Esophagus squamous epithelium (tissue), 5 donors: ENCODE data around the gene UACA. TPM values are rescaled to one million over a fixed set of nuclear protein-coding genes. Genes with fewer than 3 reads are reported as not detected.
A peak's percentile ranks its signal among the peaks of the same experiment; 100 is the strongest.

Experiments
- DNase-seq: peaks from one replicate; lab custom pipeline; 2025; lab: John Stamatoyannopoulos, UW
- H3K27ac ChIP-seq, 4 donors: fragments of 200-600 bp; sonication (generic); one replicate each; pipeline ENCODE4 v1.5.1; 2016 to 2019; ENCODE audit warnings: mild to moderate bottlenecking in 1 of 4
- H3K27me3 ChIP-seq, 4 donors: fragments of 200-600 bp; sonication (generic); 1 replicate in 3 of 4; 2 replicates in 1 of 4; pipeline versions ENCODE4 v1.5.1 to v1.6.0; 2017 to 2021; ENCODE audit warnings: antibody characterized with exemption in 1 of 4
- H3K36me3 ChIP-seq, 3 donors: fragments of 200-600 bp; sonication (generic); one replicate each; pipeline ENCODE4 v1.5.1; 2016 to 2019
- H3K4me1 ChIP-seq, 3 donors: fragments of 200-600 bp; sonication (generic); one replicate each; pipeline ENCODE4 v1.5.1; 2017 to 2019
- H3K4me3 ChIP-seq, 4 donors: fragments of 200-600 bp; sonication (generic); 1 replicate in 3 of 4; 2 replicates in 1 of 4; pipeline ENCODE4 v1.5.1; 2016 to 2019; ENCODE audit warnings: mild to moderate bottlenecking in 2 of 4, moderate library complexity in 1 of 4
- H3K9me3 ChIP-seq, 3 donors: fragments of 200-600 bp; sonication (generic); one replicate each; pipeline ENCODE4 v1.5.1; 2016 to 2019
- POLR2A ChIP-seq, 4 donors: fragments of 450-650 bp; IDR thresholded peaks; one replicate each; pipeline ENCODE4 v1.6.1; 2017; ENCODE audit warnings: antibody characterized with exemption in 4 of 4, mild to moderate bottlenecking in 4 of 4, moderate library complexity in 3 of 4
- WGBS, 2 donors: methylation state at CpG; one replicate each; pipeline ENCODE4 v1.1.5; 2018; 5-methylcytosine and 5-hydroxymethylcytosine counted together
- intact Hi-C: fragments of 100-400 bp; cut with DNase I; formaldehyde crosslinking; loops from one replicate; pipeline ENCODE4 v1.15.0; 2022
- total RNA-seq, 4 donors: library from RNA; depleted of rRNA; stranded (reverse); fragments of >200 nt; gene quantifications; one replicate each; pipeline ENCODE4 v1.1.0, GENCODE V29; 2016
- TF ChIP-seq, protein P1 (sequence below), 6 experiments: fragments of 450-650 bp in 4 of 6; fragments of 200-600 bp in 2 of 6; sonication (generic) in 2 of 6; IDR thresholded peaks; one replicate each; pipeline ENCODE4 v1.5.1; 2016 to 2019; ENCODE audit warnings: antibody characterized with exemption in 6 of 6, mild to moderate bottlenecking in 4 of 6, moderate library complexity in 4 of 6
- donor health status: DM: yes; HTN: yes; CAD: no.

The UACA gene
- total RNA-seq, 4 donors from 2014 or later, result 18.3 to 55.3 (median 29.8) TPM

DNA sequence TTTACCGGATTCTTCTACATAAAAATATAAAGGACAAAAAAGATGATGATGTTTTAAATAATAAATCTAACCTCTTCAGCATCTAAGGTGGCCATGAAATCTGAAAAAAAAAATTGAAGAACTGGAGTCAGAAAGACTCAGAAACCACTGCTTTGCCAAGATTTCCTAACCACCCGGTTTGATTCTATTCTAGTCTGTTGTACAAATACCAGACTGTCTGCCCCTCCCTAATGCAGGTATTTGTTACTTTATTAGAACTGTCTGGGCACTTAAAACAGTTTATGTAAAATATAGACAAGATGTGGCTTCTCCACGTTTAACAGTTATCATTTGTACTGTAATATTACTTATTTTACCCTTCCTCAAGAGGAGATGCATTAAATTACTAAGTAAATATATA is 48.8 kb downstream of the UACA start:
- H3K27ac ChIP-seq, result peak overlapping the region in 2 of 4 donors; percentile 64 to 65
- peaks cover 8 to 67% (median 26%) of the 10 kb centered on the region in 3 donors for H3K4me1 ChIP-seq
- no peak overlapping the region for H3K4me3 ChIP-seq
- no peaks in the 10 kb centered on the region for H3K9me3 ChIP-seq
- intact Hi-C loops, result no loop called here
- no peaks in the 10 kb centered on the region for H3K27me3 ChIP-seq
- H3K36me3 ChIP-seq, result no peaks in the 10 kb centered on the region
- WGBS, 2 donors, result 11 to 17% methylated on average over 3 of the region's 3 CpGs
- DNase-seq, result no peak
- no peak for TF ChIP-seq POLR2A (IDR thresholded peaks at IDR 0.05)
- TF ChIP-seq, protein P1, sequence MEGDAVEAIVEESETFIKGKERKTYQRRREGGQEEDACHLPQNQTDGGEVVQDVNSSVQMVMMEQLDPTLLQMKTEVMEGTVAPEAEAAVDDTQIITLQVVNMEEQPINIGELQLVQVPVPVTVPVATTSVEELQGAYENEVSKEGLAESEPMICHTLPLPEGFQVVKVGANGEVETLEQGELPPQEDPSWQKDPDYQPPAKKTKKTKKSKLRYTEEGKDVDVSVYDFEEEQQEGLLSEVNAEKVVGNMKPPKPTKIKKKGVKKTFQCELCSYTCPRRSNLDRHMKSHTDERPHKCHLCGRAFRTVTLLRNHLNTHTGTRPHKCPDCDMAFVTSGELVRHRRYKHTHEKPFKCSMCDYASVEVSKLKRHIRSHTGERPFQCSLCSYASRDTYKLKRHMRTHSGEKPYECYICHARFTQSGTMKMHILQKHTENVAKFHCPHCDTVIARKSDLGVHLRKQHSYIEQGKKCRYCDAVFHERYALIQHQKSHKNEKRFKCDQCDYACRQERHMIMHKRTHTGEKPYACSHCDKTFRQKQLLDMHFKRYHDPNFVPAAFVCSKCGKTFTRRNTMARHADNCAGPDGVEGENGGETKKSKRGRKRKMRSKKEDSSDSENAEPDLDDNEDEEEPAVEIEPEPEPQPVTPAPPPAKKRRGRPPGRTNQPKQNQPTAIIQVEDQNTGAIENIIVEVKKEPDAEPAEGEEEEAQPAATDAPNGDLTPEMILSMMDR (IDR thresholded peaks at IDR 0.05), result no peak

GRCh38 chr15:70714015-70714414 is 49.3 kb downstream of the UACA start:
- Histone ChIP-seq H3K4me3 (no peak overlapping the region), H3K27me3 (no peaks in the 10 kb centered on the region), H3K4me1 (peaks cover 8 to 70% (median 26%) of the 10 kb centered on the region in 3 donors), H3K9me3 (no peaks in the 10 kb centered on the region), H3K36me3 (no peaks in the 10 kb centered on the region), H3K27ac (peak overlapping the region in 3 of 4 donors; percentile 63 to 65 (median 64))
- intact Hi-C loops, result no loop called here
- no peak for TF ChIP-seq POLR2A (IDR thresholded peaks at IDR 0.05)
- TF ChIP-seq, protein P1 (IDR thresholded peaks at IDR 0.05), result no peak
- WGBS, 2 donors, result 22 to 26% methylated on average over 2 of the region's 2 CpGs
- DNase-seq, result no peak

DNA sequence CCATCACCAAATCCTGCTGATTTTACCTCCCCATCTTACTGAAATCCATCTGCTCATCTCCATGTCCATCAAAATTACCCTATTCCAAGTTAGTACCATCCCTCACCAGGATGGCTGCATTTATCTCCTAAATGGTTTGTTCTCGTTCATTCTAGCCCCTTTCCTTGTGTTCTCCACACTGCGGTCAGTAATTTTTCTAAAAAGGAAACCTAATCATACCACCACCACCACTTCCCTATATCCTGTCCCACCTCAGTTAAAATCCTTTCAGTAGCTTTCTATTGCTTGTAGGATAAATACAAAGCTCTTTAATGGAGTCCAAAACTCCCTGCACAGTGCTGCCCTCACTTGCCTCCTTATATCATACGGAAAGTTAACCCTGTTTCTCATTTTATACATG is 51.1 kb downstream of the UACA start:
- H3K36me3 ChIP-seq, result no peaks in the 10 kb centered on the region
- 69 to 77% methylated on average over 3 of the region's 3 CpGs for WGBS, 2 donors
- no peaks in the 10 kb centered on the region for H3K27me3 ChIP-seq
- no peak for DNase-seq
- intact Hi-C loops, result no loop called here
- no peak for TF ChIP-seq POLR2A (IDR thresholded peaks at IDR 0.05)
- H3K27ac ChIP-seq, result peak overlapping the region in 2 of 4 donors; percentile 17 to 64
- H3K9me3 ChIP-seq, result no peaks in the 10 kb centered on the region
- peaks cover 5 to 61% (median 26%) of the 10 kb centered on the region in 3 donors for H3K4me1 ChIP-seq
- H3K4me3 ChIP-seq, result no peak overlapping the region

DNA sequence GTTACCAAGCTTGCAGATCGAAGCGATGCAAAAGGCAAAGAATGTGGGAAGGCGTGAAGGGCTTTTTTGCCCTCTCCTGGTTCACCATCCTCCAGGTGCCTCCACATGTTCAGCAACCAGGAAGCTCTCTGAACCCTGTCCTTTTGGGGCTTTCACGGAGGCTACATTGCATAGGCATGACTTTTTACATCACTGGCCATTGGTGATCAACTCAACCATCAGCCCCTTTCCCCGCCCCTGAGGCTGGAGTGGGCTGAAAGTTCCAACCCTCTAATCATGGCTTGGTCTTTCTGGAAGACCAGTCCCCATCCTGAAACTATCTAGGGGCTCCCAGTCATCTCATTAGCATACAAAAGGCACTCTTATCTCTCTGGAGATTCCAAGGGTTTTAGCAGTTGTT is 52.6 kb downstream of the UACA start:
- 83 to 97% methylated on average over 5 of the region's 5 CpGs for whole genome bisulfite sequencing, 2 donors
- no peak for DNase-seq
- Histone ChIP-seq H3K4me3 (no peak overlapping the region), H3K27me3 (no peaks in the 10 kb centered on the region), H3K4me1 (peaks cover 5 to 46% (median 20%) of the 10 kb centered on the region in 3 donors), H3K9me3 (no peaks in the 10 kb centered on the region), H3K27ac (no peak overlapping the region), H3K36me3 (no peaks in the 10 kb centered on the region)
- intact Hi-C loops, result no loop called here
- no peak for TF ChIP-seq POLR2A (IDR thresholded peaks at IDR 0.05)
- TF ChIP-seq, protein P1 (IDR thresholded peaks at IDR 0.05), result no peak

GRCh38 chr15:70708839-70709238 is 54.5 kb downstream of the UACA start:
- no peak for DNase-seq
- H3K4me3 ChIP-seq, result no peak overlapping the region
- no peak overlapping the region for H3K27ac ChIP-seq
- H3K4me1 ChIP-seq, result peaks cover 0 to 31% (median 12%) of the 10 kb centered on the region in 3 donors
- H3K36me3 ChIP-seq, result no peaks in the 10 kb centered on the region
- TF ChIP-seq, protein P1 (IDR thresholded peaks at IDR 0.05), result no peak
- TF ChIP-seq POLR2A (IDR thresholded peaks at IDR 0.05), result no peak
- WGBS, 2 donors, result 37% methylated on average over 3 of the region's 3 CpGs
- H3K9me3 ChIP-seq, result no peaks in the 10 kb centered on the region
- no peaks in the 10 kb centered on the region for H3K27me3 ChIP-seq
- intact Hi-C loops, result no loop called here
